Activated naive CD4-positive, alpha-beta T cell treated with anti-CD3 and anti-CD28 coated beads, Interleukin-2, amount 50 U/mL, for 16 hours (primary cell): Measurements from ENCODE around the gene P2RX1.

Source experiments
- DNase-seq: peaks from one replicate; pipeline ENCODE4 v3.0.0-alpha.2; 2020

The P2RX1 gene

GRCh38 chr17:3915995-3916696 is at the start of gene P2RX1:
Gene P2RX1, minus strand, starts transcription at chr17:3916465. Its CDS starts 240 bp downstream, at chr17:3916225.
- DNase-seq = no peak

GRCh38 chr17:3965118-3965800 is 49.0 kb upstream of the P2RX1 start:
- peak; percentile 62 for DNase-seq

- DNase-seq = peak; percentile 70
These were observed 48.2 kb upstream of the P2RX1 start, which contains the start of gene ATP2A3 for GRCh38 chr17:3964203-3965117. Gene ATP2A3, minus strand, starts transcription at chr17:3964437. Its CDS starts 146 bp downstream, at chr17:3964291.

GRCh38 chr17:3963237-3964201 is 47.3 kb upstream of the P2RX1 start:
- peak; percentile 52 for DNase-seq

- no peak for DNase-seq
These were observed 46.6 kb upstream of the P2RX1 start for GRCh38 chr17:3962965-3963236.

- DNase-seq = no peak
These were observed 46.1 kb upstream of the P2RX1 start for GRCh38 chr17:3962217-3962964.

- no peak for DNase-seq
These were observed 45.3 kb upstream of the P2RX1 start for GRCh38 chr17:3961564-3962047.

GRCh38 chr17:3960764-3961163 is 44.5 kb upstream of the P2RX1 start:
- DNase-seq = no peak

GRCh38 chr17:3959921-3960601 is 43.8 kb upstream of the P2RX1 start:
- no peak for DNase-seq

- no peak for DNase-seq
These were observed 43.1 kb upstream of the P2RX1 start for GRCh38 chr17:3959295-3959899.

GRCh38 chr17:3957735-3958599 is 41.7 kb upstream of the P2RX1 start:
- no peak for DNase-seq

- no peak for DNase-seq
These were observed 40.7 kb upstream of the P2RX1 start for GRCh38 chr17:3956983-3957382.

GRCh38 chr17:3956327-3956957 is 40.2 kb upstream of the P2RX1 start:
- DNase-seq = no peak

GRCh38 chr17:3955673-3955988 is 39.4 kb upstream of the P2RX1 start:
- no peak for DNase-seq

GRCh38 chr17:3954976-3955672 is 38.9 kb upstream of the P2RX1 start:
- no peak for DNase-seq

- no peak for DNase-seq
These were observed 37.8 kb upstream of the P2RX1 start for GRCh38 chr17:3954086-3954485.

- no peak for DNase-seq
These were observed 37.3 kb upstream of the P2RX1 start for GRCh38 chr17:3953542-3953941.

- DNase-seq = no peak
These were observed 35.9 kb upstream of the P2RX1 start for GRCh38 chr17:3952186-3952585.
